BJ (cell line): ENCODE measurements around the gene NUDT3. TPM values are rescaled to one million over a fixed set of nuclear protein-coding genes. Genes with fewer than 3 reads are reported as not detected.
"Not testable (repeated sequence)": the region's sequence is repeated elsewhere in the genome, so short reads cannot be mapped to it uniquely, and the experiment has no call there.

Experiments used
- CTCF ChIA-PET: fragments of 350-600 bp; formaldehyde crosslinking; extraction: SDS; loops from one replicate; lab custom pipeline; 2021; ENCODE audit warnings: antibody characterized with exemption, inconsistent platforms; lab: Yijun Ruan, JAX
- POLR2A ChIA-PET: fragments of 300-600 bp; sonication (Branson Sonifier 250); formaldehyde crosslinking; extraction: SDS; loops from one replicate; lab custom pipeline; 2021; ENCODE audit warnings: antibody characterized with exemption; lab: Charles Lee
- DNase-seq: peaks from one replicate; pipeline ENCODE4 v3.0.0-alpha.2; 2011; ENCODE audit warnings: low read depth
- H3K27me3 ChIP-seq: 2 replicates; pipeline ENCODE4 v1.6.0; 2011; ENCODE audit warnings: low read length; ENCODE audit not compliant: control insufficient read depth, insufficient read depth
- H3K36me3 ChIP-seq: 2 replicates; pipeline ENCODE4 v1.5.1; 2011; ENCODE audit warnings: low read length; ENCODE audit not compliant: control insufficient read depth, insufficient read depth
- H3K4me3 ChIP-seq: 2 replicates; pipeline ENCODE4 v1.5.1; 2011; ENCODE audit warnings: low read depth, mild to moderate bottlenecking, control low read depth, low read length
- polyA plus RNA-seq: library from polyadenylated mRNA; depleted of rRNA; stranded (reverse); fragments of >200 nt; gene quantifications from 2 replicates; pipeline ENCODE4 v1.2.3, GENCODE V29; 2011
- TF ChIP-seq, protein P1 (sequence below): IDR thresholded peaks from 2 replicates; pipeline ENCODE4 v1.5.1; 2011; ENCODE audit warnings: low read depth, mild to moderate bottlenecking, control low read depth, inconsistent platforms, low read length, moderate library complexity; ENCODE audit not compliant: insufficient read depth

The NUDT3 gene
- polyA plus RNA-seq, 1 experiment: 9.6 TPM

DNA sequence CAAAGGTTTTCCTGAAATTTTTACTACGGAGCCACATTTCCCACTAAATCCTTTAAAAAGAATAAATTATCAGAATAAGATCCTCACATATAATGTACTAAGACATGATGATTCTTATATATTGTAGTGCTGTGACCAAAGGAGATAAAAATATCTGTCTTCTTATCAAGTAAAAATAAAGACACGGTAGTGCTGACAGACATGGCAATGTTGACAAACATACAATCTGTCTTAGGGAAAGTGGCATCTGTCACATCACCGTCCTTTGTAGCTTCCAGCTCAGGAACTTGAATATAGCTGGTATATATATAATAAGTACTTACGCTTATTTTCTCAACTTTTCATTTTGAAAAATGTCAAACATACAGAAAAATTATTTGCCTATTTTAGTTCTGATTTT, 66.8 kb downstream of the NUDT3 start:
- CTCF ChIA-PET: no interaction called here

DNA sequence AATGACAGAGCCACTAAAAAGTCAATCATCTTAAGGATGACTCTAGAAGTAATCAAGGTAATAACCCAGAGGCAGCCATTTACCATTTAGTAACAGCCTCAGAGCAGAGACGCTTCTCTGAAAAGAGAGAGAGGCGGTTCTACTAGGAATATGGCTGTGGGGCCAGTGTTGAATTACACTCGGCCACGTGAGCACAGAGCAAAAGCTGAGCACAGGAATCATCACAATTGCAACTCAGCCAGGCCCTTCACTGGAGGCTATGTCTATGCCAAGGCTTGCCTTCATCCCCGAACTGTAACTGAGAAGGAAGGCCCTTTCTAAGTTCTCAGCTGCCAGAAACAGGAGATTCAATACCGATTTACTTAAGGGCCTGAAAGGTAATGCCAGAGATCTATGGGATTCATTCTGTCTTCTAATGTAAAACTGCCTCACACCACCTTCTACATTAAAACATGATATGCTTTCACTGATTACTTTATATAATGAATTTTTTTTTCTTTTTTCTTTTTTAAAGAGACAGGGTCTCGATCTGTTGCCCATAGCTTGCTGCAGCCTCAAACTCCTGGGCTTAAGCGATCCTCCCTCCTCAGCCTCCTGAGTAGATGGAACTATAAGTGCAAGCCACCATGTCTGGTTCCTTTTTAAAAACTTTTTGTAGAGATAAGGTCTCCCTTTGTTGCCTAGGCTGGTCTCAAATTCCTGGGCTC, 67.6 kb downstream of the NUDT3 start:
- ChIA-PET POLR2A (no interaction called here), CTCF (no interaction called here)
- Histone ChIP-seq H3K4me3 (no peak overlapping the region), H3K36me3 (no peaks in the 10 kb centered on the region), H3K27me3 (no peaks in the 10 kb centered on the region)
- no peak for DNase-seq
- TF ChIP-seq, protein P1, sequence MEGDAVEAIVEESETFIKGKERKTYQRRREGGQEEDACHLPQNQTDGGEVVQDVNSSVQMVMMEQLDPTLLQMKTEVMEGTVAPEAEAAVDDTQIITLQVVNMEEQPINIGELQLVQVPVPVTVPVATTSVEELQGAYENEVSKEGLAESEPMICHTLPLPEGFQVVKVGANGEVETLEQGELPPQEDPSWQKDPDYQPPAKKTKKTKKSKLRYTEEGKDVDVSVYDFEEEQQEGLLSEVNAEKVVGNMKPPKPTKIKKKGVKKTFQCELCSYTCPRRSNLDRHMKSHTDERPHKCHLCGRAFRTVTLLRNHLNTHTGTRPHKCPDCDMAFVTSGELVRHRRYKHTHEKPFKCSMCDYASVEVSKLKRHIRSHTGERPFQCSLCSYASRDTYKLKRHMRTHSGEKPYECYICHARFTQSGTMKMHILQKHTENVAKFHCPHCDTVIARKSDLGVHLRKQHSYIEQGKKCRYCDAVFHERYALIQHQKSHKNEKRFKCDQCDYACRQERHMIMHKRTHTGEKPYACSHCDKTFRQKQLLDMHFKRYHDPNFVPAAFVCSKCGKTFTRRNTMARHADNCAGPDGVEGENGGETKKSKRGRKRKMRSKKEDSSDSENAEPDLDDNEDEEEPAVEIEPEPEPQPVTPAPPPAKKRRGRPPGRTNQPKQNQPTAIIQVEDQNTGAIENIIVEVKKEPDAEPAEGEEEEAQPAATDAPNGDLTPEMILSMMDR: no peak

More for the DNA sequence above, 66.8 kb downstream of the NUDT3 start:
- POLR2A ChIA-PET: no interaction called here
- DNase-seq: no peak
- no peaks in the 10 kb centered on the region for H3K36me3 ChIP-seq
- H3K4me3 ChIP-seq: no peak overlapping the region
- H3K27me3 ChIP-seq: no peaks in the 10 kb centered on the region
- TF ChIP-seq, protein P1: no peak

DNA sequence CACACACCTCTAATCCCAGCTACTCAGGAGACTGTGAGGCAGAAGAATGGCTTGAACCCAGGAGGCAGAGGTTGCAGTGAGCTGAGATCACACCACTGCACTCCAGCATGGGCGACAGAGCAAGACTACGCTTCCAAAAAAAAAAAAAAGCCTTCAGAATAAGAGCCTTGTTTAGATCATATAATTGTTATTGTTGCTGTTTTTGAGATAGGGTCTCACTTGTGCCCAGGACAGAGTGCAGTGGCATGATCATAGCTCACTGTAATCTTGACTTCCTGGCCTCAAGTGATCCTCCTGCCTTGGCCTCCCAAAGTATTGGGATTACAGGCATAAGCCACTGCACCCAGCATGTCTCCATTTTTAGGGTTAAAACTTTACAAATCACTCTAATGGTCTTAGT, 68.2 kb downstream of the NUDT3 start:
- POLR2A ChIA-PET: not testable (repeated sequence)

DNA sequence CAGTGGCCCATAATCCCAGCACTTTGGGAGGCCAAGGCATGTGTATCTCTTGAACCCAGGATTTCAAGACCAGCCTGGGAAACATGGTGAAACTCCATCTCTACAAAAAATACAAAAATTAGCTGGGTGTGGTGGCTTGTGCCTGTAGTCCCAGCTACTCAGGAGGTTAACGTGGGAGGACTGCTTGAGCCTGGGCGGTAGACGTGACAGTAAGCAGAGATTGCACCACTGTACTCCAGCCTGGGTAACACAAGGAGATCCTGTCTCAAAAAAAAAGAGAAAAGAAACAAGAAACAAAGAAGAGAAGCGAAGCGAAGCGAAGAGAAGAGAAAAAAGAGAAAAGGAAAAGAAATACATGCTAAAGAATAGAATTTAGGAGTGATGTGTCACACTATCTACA, 69.2 kb downstream of the NUDT3 start:
- DNase-seq: no peak
- TF ChIP-seq, protein P1: no peak
- Histone ChIP-seq H3K36me3 (no peaks in the 10 kb centered on the region), H3K27me3 (no peaks in the 10 kb centered on the region), H3K4me3 (no peak overlapping the region)
- CTCF ChIA-PET: no interaction called here
- POLR2A ChIA-PET: no interaction called here

More for the DNA sequence above, 68.2 kb downstream of the NUDT3 start:
- not testable (repeated sequence) for H3K36me3 ChIP-seq, H3K4me3 ChIP-seq, H3K27me3 ChIP-seq, DNase-seq
- CTCF ChIA-PET: interaction anchor here (0.7 kb wide), 1 partner anchor 489 kb away, joined by 5 read pairs; no protein-coding TSS in a partner anchor

DNA sequence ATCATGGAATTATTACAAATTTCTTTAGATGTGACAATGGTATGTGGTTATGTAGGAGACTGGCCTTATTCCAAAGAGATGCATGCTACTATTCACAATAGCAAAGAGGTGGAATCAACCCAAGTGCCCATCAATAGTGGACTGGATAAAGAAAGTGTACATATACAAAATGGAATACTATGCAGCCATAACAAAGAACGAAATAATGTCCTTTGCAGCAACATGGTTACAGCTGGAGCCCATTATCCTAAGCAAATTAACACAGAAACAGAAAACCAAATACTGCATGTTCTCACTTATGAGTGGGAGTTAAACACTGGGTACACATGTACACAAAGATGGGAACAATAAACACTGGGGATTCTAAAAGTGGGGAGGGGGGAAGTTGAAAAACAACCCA, 69.7 kb downstream of the NUDT3 start:
- ChIA-PET CTCF (no interaction called here), POLR2A (no interaction called here)
- Histone ChIP-seq H3K36me3 (no peaks in the 10 kb centered on the region), H3K4me3 (no peak overlapping the region), H3K27me3 (no peaks in the 10 kb centered on the region)
- DNase-seq: no peak
- TF ChIP-seq, protein P1: no peak

DNA sequence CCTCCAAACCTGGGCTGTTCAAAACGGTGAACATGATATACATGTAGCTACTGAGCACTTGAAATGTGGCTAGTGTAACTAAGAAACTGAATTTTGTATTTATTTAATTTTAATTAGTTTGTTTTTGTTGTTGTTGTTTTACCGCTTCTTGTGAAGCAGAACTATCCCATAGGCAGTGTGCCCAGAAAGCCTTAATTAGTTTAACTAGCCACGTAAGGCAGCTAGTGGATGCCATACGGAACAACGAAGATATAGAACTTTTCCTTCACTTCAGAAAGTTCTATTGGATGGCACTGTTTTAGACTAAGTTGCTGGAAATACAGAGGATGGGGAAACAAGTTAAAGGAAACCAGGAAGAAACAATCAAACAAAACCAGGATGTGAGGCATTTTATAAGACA, 70.6 kb downstream of the NUDT3 start:
- POLR2A ChIA-PET: no interaction called here
- no peaks in the 10 kb centered on the region for H3K36me3 ChIP-seq
- TF ChIP-seq, protein P1: no peak
- no peak for DNase-seq
- no peak overlapping the region for H3K4me3 ChIP-seq
- CTCF ChIA-PET: no interaction called here
- no peaks in the 10 kb centered on the region for H3K27me3 ChIP-seq
